ENCODE measurements around the gene PBX1. TPM values are rescaled to one million over a fixed set of nuclear protein-coding genes. Genes with fewer than 3 reads are reported as not detected.

PBX1 gene
- total RNA-seq, 6 donors from 2014 or later: 17.8 to 59.6 (median 38.3) TPM

DNA sequence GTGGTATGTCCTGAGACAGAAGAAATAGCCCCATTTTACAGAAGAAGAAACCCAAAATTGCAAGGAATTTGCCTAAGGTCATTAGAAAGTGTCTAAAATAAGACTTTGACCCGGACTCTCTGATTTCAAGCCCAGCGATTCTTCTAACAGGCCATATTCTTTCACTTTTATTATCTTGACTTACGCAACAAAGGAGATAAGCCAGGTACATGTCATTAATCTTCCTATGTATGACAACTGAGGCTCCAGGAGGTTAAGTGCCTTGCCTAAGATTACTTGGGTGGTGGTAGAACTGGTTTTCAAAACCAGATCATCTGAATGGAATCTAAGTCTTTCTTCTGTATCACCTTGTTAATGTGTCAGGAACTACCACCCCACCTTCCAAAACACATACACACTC lies 124.3 kb downstream of the PBX1 start:
- H3K36me3 ChIP-seq: no peaks in the 10 kb centered on the region
- no peak for ATAC-seq (ENCODE audit: low FRiP score in 2 of 2)
- no peak for DNase-seq
- WGBS, 2 donors: 68 to 74% methylated on average over 3 of the region's 3 CpGs
- H3K4me1 ChIP-seq: peaks cover 0 to 7% (median 5%) of the 10 kb centered on the region in 4 donors
- H3K27me3 ChIP-seq: no peaks in the 10 kb centered on the region
- no peak overlapping the region for H3K4me3 ChIP-seq
- H3K27ac ChIP-seq: no peak overlapping the region
- H3K9me3 ChIP-seq: no peaks in the 10 kb centered on the region
- no peak for TF ChIP-seq POLR2A (IDR thresholded peaks at IDR 0.05)
- TF ChIP-seq, protein P1, sequence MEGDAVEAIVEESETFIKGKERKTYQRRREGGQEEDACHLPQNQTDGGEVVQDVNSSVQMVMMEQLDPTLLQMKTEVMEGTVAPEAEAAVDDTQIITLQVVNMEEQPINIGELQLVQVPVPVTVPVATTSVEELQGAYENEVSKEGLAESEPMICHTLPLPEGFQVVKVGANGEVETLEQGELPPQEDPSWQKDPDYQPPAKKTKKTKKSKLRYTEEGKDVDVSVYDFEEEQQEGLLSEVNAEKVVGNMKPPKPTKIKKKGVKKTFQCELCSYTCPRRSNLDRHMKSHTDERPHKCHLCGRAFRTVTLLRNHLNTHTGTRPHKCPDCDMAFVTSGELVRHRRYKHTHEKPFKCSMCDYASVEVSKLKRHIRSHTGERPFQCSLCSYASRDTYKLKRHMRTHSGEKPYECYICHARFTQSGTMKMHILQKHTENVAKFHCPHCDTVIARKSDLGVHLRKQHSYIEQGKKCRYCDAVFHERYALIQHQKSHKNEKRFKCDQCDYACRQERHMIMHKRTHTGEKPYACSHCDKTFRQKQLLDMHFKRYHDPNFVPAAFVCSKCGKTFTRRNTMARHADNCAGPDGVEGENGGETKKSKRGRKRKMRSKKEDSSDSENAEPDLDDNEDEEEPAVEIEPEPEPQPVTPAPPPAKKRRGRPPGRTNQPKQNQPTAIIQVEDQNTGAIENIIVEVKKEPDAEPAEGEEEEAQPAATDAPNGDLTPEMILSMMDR (IDR thresholded peaks at IDR 0.05): no peak
- no peak for TF ChIP-seq EP300 (IDR thresholded peaks at IDR 0.05)
- no peak for TF ChIP-seq POLR2AphosphoS5 (IDR thresholded peaks at IDR 0.05)

GRCh38 chr1:164685266-164686035 lies 126.5 kb downstream of the PBX1 start:
- H3K27me3 ChIP-seq: no peaks in the 10 kb centered on the region
- no peaks in the 10 kb centered on the region for H3K36me3 ChIP-seq
- no peaks in the 10 kb centered on the region for H3K9me3 ChIP-seq
- TF ChIP-seq POLR2A (IDR thresholded peaks at IDR 0.05): no peak
- TF ChIP-seq, protein P1 (IDR thresholded peaks at IDR 0.05): no peak
- no peak for TF ChIP-seq EP300 (IDR thresholded peaks at IDR 0.05)
- TF ChIP-seq POLR2AphosphoS5 (IDR thresholded peaks at IDR 0.05): no peak
- 61 to 62% methylated on average over 3 of the region's 3 CpGs for WGBS, 2 donors
- no peak for DNase-seq
- no peak overlapping the region for H3K27ac ChIP-seq
- peaks cover 0 to 7% (median 5%) of the 10 kb centered on the region in 4 donors for H3K4me1 ChIP-seq
- no peak overlapping the region for H3K4me3 ChIP-seq
- no peak for ATAC-seq (ENCODE audit: low FRiP score in 2 of 2)

DNA sequence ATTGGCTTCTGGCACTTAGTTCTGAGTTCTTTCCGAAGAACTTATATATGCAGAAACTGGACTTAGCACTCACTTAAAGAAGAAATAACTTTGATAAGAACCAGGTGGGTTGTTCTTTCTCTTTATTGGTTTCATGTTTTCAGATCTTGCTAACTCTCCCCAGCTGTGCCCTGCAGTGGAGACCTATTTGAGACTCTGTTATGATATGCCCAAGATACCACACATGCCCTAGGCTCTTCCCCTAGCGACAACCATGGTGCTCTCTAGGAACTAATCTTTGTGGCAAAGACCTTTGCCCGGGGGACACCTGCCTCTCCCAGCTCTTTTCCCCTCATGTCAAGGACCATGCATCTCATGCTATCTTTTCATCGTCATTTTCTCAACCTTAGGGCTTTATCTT lies 128.8 kb downstream of the PBX1 start:
- H3K4me3 ChIP-seq: no peak overlapping the region
- ATAC-seq (ENCODE audit: low FRiP score in 2 of 2): no peak
- WGBS, 2 donors: 92 to 96% methylated on average over 4 of the region's 4 CpGs
- H3K36me3 ChIP-seq: no peaks in the 10 kb centered on the region
- no peak overlapping the region for H3K27ac ChIP-seq
- TF ChIP-seq EP300 (IDR thresholded peaks at IDR 0.05): no peak
- H3K9me3 ChIP-seq: no peaks in the 10 kb centered on the region
- no peak for DNase-seq
- H3K4me1 ChIP-seq: peaks cover 0 to 7% (median 5%) of the 10 kb centered on the region in 4 donors
- no peaks in the 10 kb centered on the region for H3K27me3 ChIP-seq

DNA sequence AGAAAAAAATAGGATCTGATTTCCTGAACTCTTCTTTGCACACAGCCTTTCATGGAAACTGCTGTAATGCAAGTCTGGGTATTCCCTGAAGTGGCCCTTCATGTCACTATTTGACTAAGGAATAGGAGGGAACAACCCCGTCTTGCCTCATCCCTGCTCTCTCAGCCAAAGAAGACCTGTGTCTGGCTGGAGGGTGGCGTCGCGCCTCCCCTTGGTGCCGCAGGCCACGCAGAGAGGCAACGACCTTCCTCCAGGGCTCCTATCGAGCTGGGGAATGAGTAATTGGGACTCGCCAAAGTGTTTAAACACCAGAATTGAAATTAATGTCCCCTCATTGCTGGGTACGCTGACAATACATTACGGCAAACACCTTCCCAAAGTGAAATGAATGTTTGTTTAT lies 129.8 kb downstream of the PBX1 start:
- no peak overlapping the region for H3K27ac ChIP-seq
- H3K27me3 ChIP-seq: no peaks in the 10 kb centered on the region
- H3K9me3 ChIP-seq: no peaks in the 10 kb centered on the region
- H3K36me3 ChIP-seq: no peaks in the 10 kb centered on the region
- no peak overlapping the region for H3K4me3 ChIP-seq
- TF ChIP-seq POLR2A (IDR thresholded peaks at IDR 0.05): no peak
- TF ChIP-seq, protein P1 (IDR thresholded peaks at IDR 0.05): no peak
- TF ChIP-seq POLR2AphosphoS5 (IDR thresholded peaks at IDR 0.05): no peak
- TF ChIP-seq EP300 (IDR thresholded peaks at IDR 0.05): no peak
- peak in 1 of 2 donors; percentile 12 for ATAC-seq (ENCODE audit: low FRiP score in 2 of 2)
- DNase-seq: peak in 1 of 2 donors; percentile 47
- peaks cover 0 to 7% (median 5%) of the 10 kb centered on the region in 4 donors for H3K4me1 ChIP-seq
- 86 to 96% methylated on average over 10 to 11 of the region's 11 CpGs for WGBS, 2 donors

- no peaks in the 10 kb centered on the region for H3K27me3 ChIP-seq
- H3K27ac ChIP-seq: no peak overlapping the region
- no peaks in the 10 kb centered on the region for H3K36me3 ChIP-seq
- no peaks in the 10 kb centered on the region for H3K9me3 ChIP-seq
- no peak for ATAC-seq (ENCODE audit: low FRiP score in 2 of 2)
- TF ChIP-seq POLR2A (IDR thresholded peaks at IDR 0.05) (no peak), POLR2AphosphoS5 (IDR thresholded peaks at IDR 0.05) (no peak), EP300 (IDR thresholded peaks at IDR 0.05) (no peak)
- TF ChIP-seq, protein P1 (IDR thresholded peaks at IDR 0.05): no peak
- H3K4me1 ChIP-seq: peaks cover 0 to 6% (median 4%) of the 10 kb centered on the region in 4 donors
- no peak overlapping the region for H3K4me3 ChIP-seq
- no peak for DNase-seq
- WGBS, 2 donors: 88 to 93% methylated on average over 13 of the region's 13 CpGs
Measured at GRCh38 chr1:164689672-164690511, 130.9 kb downstream of the PBX1 start.
